Effector memory CD4-positive, alpha-beta T cell (primary cell): ENCODE data around the gene SERHL2.
"Not testable (repeated sequence)": the region's sequence is repeated elsewhere in the genome, so short reads cannot be mapped to it uniquely, and the experiment has no call there.

ENCODE experiments used
- DNase-seq, 3 donors: peaks; one replicate each; pipeline ENCODE4 v3.0.0-alpha.2; 2020
- H3K27ac ChIP-seq: 2 replicates; pipeline ENCODE4 v1.7.0; 2013; ENCODE audit warnings: mild to moderate bottlenecking, low read length, moderate library complexity; ENCODE audit not compliant: insufficient read depth, poor library complexity, severe bottlenecking
- H3K27me3 ChIP-seq: replicated peaks from 2 replicates; pipeline ENCODE4 v1.7.0; 2013; ENCODE audit warnings: mild to moderate bottlenecking, low read length; ENCODE audit not compliant: insufficient read depth, control insufficient read depth, poor library complexity, severe bottlenecking
- H3K36me3 ChIP-seq: 2 replicates; pipeline ENCODE4 v1.7.0; 2013; ENCODE audit warnings: mild to moderate bottlenecking, low read length, moderate library complexity; ENCODE audit not compliant: control insufficient read depth, insufficient read depth
- H3K4me1 ChIP-seq: 2 replicates; pipeline ENCODE4 v1.7.0; 2013; ENCODE audit warnings: low read length, mild to moderate bottlenecking; ENCODE audit not compliant: control insufficient read depth, insufficient read depth, poor library complexity, severe bottlenecking
- H3K4me3 ChIP-seq: 2 replicates; pipeline ENCODE4 v1.7.0; 2013; ENCODE audit warnings: low read length, low read depth, mild to moderate bottlenecking; ENCODE audit not compliant: insufficient read depth, poor library complexity, severe bottlenecking
- H3K9me3 ChIP-seq: 2 replicates; pipeline ENCODE4 v1.7.0; 2013; ENCODE audit warnings: mild to moderate bottlenecking, low read length, moderate library complexity; ENCODE audit not compliant: control insufficient read depth

The SERHL2 gene

DNA sequence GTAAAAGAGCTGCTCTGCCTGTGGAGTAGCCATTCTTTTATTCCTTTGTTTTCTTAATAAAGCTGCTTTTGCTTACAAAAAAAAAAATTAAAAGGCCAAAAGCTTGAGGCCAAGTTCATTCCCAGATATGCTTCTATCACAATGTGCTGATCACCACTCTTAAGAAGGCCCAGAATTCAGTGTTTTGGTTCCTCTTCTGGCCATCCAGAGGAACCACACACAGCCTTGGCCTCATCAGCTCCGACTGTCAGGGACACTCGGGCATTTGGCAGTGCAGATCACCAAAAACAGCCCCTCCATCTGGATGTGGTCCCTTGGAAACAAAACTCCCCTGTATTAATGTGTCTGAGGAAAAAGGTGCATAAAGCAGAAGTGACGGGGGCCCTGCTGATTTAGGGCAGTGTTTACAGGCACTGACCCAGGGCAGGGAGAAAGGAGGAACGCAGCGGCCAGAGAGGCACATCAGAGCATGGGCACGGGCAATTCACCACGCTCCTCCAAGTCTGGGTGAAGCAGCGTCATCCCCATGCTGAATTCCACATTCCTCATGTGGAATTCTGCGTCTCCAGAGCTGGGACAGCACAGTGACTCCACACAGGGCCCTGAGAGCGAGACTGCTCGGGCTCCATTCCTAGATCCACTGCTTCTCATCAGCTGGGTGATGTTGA lies 43.2 kb downstream of the SERHL2 start:
- no peaks in the 10 kb centered on the region for H3K27me3 ChIP-seq
- peaks cover 88% of the 10 kb centered on the region for H3K36me3 ChIP-seq
- no peaks in the 10 kb centered on the region for H3K4me1 ChIP-seq
- H3K4me3 ChIP-seq, result no peak overlapping the region
- DNase-seq, result no peak
- no peaks in the 10 kb centered on the region for H3K9me3 ChIP-seq
- no peak overlapping the region for H3K27ac ChIP-seq

DNA sequence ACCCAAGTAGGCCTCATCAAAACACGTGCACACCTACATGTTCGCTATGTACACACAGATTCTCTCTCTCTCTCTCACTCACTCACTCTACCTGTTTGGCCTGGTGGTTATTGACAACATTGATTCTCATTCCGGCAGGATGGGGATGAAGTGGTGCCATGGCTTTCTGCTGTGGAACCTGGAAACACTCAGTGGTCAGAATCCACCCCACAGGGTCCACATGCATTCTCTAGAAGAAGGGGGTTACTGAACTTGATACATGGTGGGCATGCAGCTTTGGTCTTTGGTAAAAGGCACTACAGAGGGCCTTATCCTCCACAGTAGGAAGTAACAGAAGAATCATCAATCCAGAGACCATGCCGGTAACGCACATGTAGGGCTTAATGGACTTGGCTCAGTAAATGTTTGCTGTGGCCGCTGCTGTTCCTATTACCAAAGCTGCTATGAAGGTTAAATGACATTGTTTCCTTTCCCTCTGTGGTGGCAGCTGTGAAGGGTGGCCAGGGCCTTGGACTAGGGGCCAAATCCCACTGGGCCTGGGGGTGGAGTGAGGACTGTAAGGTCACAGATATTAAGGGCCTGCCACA lies 48.2 kb downstream of the SERHL2 start:
- no peak for DNase-seq
- H3K4me3 ChIP-seq, result no peak overlapping the region
- H3K27ac ChIP-seq, result no peak overlapping the region
- peaks cover 59% of the 10 kb centered on the region for H3K36me3 ChIP-seq
- no peaks in the 10 kb centered on the region for H3K9me3 ChIP-seq
- no peaks in the 10 kb centered on the region for H3K4me1 ChIP-seq
- no peaks in the 10 kb centered on the region for H3K27me3 ChIP-seq

DNA sequence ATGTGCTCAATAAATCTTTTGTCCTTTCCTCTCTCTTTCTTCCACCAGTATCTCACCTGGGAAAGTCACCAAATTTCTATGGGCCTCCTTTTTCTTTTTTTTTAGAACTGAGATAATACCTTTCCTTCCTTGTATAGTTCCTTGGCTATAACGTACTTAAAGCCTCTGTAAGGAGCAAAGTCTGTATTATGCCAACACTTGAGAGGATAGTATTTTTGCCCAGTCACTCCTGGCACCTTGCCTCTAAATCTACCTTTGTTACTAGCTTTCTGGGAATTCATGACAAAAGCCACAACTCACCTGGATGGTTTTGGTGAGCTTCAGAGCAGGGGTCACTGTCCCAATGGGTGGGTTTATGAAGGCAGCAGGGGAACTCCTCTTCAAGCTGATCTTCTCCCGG lies 48.7 kb downstream of the SERHL2 start:
- H3K4me3 ChIP-seq, result no peak overlapping the region
- no peaks in the 10 kb centered on the region for H3K4me1 ChIP-seq
- peaks cover 54% of the 10 kb centered on the region for H3K36me3 ChIP-seq
- no peaks in the 10 kb centered on the region for H3K27me3 ChIP-seq
- no peak overlapping the region for H3K27ac ChIP-seq
- DNase-seq, result no peak
- H3K9me3 ChIP-seq, result no peaks in the 10 kb centered on the region

DNA sequence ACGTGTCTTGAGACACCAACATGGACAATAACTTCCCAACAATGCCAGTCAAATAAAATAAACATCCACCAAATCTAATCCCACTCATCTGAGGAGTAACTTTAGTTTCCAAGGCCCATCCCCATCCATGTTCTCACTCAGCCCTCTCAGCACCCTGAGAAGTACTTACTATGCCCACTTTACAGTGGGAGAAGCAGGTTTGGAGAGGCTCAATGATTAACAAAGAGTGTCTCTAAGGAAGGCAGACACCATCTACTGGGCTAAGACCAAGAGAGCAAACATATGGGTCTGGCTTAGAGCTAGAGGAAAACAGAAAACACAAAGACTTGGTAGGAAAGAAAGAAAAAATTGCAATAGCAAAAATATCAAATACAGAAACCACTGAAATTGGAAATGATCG lies 49.7 kb downstream of the SERHL2 start:
- DNase-seq, result no peak
- Histone ChIP-seq H3K27me3 (no peaks in the 10 kb centered on the region), H3K9me3 (no peaks in the 10 kb centered on the region), H3K4me3 (no peak overlapping the region), H3K36me3 (peaks cover 52% of the 10 kb centered on the region), H3K27ac (no peak overlapping the region), H3K4me1 (no peaks in the 10 kb centered on the region)

DNA sequence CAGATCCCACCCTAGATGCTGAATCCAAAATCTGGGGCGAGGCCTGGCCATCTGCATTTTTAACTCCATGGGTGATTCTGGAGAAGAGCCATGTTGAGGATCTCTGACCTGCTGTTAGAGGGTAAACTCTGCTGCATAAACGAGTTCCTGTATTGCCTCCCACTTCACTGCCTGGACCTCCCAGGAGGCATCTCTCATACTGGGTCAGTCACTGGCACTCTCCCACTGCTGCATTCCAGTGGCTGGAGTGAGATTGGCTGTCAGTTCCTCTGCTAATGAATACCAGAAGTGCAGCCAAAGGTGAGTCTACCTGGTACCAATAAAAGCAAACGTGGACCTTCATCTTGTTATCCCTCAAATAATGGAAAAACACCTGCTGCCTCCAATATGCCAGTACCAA lies 50.6 kb downstream of the SERHL2 start:
- H3K27ac ChIP-seq, result no peak overlapping the region
- no peak for DNase-seq
- H3K36me3 ChIP-seq, result peaks cover 42% of the 10 kb centered on the region
- H3K27me3 ChIP-seq, result no peaks in the 10 kb centered on the region
- H3K4me3 ChIP-seq, result no peak overlapping the region
- H3K9me3 ChIP-seq, result no peaks in the 10 kb centered on the region
- H3K4me1 ChIP-seq, result peaks cover 2% of the 10 kb centered on the region

DNA sequence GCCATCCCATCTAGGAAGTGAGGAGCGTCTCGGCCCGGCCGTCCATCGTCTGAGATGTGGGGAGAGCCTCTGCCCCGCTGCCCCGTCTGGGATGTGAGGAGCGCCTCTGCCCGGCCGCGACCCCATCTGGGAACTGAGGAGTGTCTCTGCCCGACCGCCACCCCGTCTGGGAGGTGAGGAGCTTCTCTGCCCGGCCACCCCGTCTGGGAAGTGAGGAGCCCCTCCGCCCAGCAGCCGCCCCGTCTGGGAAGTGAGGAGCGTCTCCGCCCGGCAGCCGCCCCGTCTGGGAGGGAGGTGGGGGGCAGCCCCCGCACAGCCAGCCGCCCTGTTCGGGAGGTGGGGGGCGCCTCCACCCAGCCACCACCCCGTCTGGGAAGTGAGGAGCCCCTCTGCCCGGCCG lies 53.9 kb downstream of the SERHL2 start:
- not testable (repeated sequence) for DNase-seq, H3K4me3 ChIP-seq, H3K27ac ChIP-seq, H3K9me3 ChIP-seq, H3K27me3 ChIP-seq
- Histone ChIP-seq H3K36me3 (peaks cover 21% of the 10 kb centered on the region), H3K4me1 (peaks cover 25% of the 10 kb centered on the region)

DNA sequence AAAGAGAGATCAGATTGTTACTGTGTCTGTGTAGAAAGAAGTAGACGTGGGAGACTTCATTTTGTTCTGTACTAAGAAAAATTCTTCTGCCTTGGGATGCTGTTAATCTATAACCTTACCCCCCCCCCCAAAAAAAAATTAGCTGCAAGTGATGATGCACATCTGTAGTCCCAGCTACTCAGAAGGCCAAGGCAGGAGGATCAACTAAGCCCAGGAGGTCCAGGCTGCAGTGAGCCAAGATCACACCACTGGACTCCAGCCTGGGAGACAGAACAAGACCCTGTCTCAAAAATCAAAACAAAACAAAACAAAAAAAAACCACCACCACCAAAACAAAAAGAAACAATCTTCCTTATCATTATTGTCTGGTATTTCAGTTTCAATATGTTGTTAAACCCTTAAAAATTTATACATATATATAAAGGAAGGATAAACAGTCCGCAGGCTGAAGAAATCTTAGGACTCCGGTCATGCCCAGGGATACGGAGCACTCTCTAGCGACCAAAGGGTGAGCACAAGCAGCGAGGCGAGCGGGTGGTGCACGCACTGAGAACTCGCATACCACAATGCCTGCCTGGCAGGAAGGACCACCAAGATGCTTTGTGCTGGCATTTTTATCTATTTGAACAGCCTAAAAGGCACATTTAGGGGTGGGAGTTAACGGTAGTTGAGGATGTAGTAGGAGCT lies 54.5 kb downstream of the SERHL2 start:
- DNase-seq, result no peak
- Histone ChIP-seq H3K4me1 (peaks cover 32% of the 10 kb centered on the region), H3K9me3 (no peaks in the 10 kb centered on the region), H3K4me3 (no peak overlapping the region), H3K27me3 (no peaks in the 10 kb centered on the region), H3K36me3 (peaks cover 17% of the 10 kb centered on the region), H3K27ac (no peak overlapping the region)

DNA sequence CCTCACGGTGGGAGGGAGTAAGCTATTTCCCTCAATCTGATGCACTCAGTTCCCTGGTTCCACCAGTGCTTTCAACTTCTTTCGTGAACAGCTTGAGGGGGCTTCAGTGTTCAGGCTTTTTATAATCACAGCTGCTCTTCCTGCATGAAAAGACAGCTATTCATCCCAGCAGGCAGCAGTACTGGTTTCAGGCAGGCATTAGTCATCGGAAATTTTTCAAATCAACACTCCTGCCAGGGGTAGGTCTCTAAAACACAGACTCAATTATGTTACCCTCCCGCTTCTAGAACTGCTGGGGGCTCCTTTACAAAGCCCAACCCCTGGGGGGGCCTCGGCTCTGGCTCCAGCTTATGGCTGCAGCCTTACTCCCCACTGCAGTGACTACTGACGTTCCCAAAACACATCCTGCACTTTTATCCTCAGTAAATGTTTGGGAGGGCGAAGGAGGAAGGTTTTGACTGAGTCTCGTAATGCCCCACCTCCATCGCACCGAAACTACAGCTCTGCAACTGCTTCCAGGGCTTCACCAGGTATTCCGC lies 55.1 kb downstream of the SERHL2 start:
- peaks cover 36% of the 10 kb centered on the region for H3K4me1 ChIP-seq
- H3K4me3 ChIP-seq, result no peak overlapping the region
- H3K27me3 ChIP-seq, result no peaks in the 10 kb centered on the region
- H3K27ac ChIP-seq, result no peak overlapping the region
- H3K36me3 ChIP-seq, result peaks cover 13% of the 10 kb centered on the region
- H3K9me3 ChIP-seq, result no peaks in the 10 kb centered on the region
- DNase-seq, result no peak

DNA sequence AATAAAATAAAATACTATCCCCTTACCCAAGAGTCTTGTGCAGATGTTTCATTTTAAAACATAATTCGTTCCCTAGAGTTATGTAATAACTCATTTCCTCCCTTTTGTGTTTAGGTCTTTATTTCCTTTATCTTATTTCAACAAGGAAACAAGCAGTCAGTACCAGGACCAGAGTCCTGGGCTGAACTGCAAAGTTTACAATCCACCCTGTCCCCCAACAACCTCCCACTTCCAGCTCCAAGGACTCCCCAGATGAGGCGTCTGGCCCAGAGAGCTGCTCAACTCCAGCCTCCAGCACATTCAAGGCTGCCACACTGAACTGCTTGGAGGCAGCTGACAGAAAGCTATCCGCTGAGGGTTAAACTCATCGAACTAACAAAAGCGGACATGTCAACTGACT lies 56.4 kb downstream of the SERHL2 start:
- Histone ChIP-seq H3K27me3 (no peaks in the 10 kb centered on the region), H3K4me3 (no peak overlapping the region), H3K9me3 (no peaks in the 10 kb centered on the region), H3K4me1 (peaks cover 39% of the 10 kb centered on the region), H3K27ac (no peak overlapping the region), H3K36me3 (peaks cover 13% of the 10 kb centered on the region)
- no peak for DNase-seq

DNA sequence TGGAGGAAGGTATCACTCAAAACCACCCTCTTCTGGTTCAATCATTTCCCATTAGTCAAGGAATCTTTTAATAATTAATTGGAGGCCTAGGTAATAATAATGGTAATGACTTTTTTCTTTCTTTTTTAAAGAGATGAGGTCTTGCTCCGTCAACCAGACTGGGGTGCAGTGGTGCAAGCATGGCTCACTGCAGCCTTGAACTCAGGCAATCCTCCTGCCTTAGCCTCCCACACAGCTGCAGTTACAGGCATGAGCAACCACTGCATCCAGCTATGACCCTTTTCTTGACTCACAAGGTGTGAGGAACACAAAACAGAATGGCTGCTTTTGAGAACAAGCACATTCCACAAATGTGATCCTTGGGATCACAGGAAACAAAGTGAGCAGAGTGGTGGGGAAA lies 57.3 kb downstream of the SERHL2 start:
- no peak overlapping the region for H3K27ac ChIP-seq
- no peaks in the 10 kb centered on the region for H3K27me3 ChIP-seq
- no peak for DNase-seq
- H3K9me3 ChIP-seq, result no peaks in the 10 kb centered on the region
- H3K4me3 ChIP-seq, result no peak overlapping the region
- peaks cover 46% of the 10 kb centered on the region for H3K4me1 ChIP-seq
- H3K36me3 ChIP-seq, result peaks cover 9% of the 10 kb centered on the region
